Measurements from ENCODE around the gene STAT1. TPM values are rescaled to one million over a fixed set of nuclear protein-coding genes. Genes with fewer than 3 reads are reported as not detected.
"Not testable (repeated sequence)": the region's sequence is repeated elsewhere in the genome, so short reads cannot be mapped to it uniquely, and the experiment has no call there.

Gene STAT1
- total and polyA plus RNA-seq, 2 donors (not counting 1 experiment from before 2014, with no cell fraction given) = 128 to 171 TPM

DNA sequence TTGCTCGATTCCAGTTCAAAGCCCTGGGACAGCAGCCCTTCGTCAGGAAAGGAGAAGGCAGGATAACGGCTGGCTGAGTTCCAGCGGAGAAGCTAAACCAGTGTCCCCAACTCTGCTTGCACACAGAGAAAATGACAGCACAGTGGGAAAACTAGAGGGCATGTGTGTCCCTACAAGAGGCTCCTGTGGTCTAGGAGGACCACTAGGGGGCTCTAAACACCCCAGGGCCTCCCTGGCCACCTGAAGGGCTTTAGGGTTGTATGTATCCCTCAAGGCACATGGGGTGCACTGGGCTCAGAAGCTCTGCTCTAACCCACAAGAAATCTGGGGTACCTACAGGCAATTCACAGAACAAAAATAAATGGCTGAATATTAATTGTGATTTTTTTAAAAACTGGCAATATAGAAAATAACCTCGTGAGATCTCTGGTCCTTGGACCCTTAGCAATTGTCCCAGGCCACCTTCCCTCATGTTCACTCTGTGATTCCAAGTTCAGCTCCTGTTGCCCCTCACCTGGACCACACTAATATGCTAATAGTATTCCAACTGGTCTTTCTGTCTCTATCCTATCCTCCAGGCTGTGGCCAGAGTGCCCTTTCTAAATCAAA is 17.5 kb downstream of the STAT1 start:
- Histone ChIP-seq H3K4me2 (ENCODE audit: extremely low read depth, insufficient read depth, low read length) (no peak overlapping the region), H3K9ac (ENCODE audit: insufficient read depth, low read length) (no peak overlapping the region), H3K4me1 (ENCODE audit: control insufficient read depth, extremely low read depth, insufficient read depth, low read length) (no peaks in the 10 kb centered on the region), H4K20me1 (ENCODE audit: control insufficient read depth, extremely low read depth, insufficient read depth, low read length) (no peaks in the 10 kb centered on the region), H2AFZ (ENCODE audit: low read length) (no peak overlapping the region), H3K36me3 (ENCODE audit: control insufficient read depth, insufficient read depth, low read length) (peaks cover 22% of the 10 kb centered on the region), H3K4me3 (replicated peaks in 1 of 4; ENCODE audit: control extremely low read depth in 1 of 4, insufficient read depth in 1 of 4, low read depth in 3 of 4, low read length in 4 of 4) (no peak overlapping the region), H3K27me3 (ENCODE audit: control insufficient read depth, insufficient read depth, low read length) (no peaks in the 10 kb centered on the region), H3K79me2 (ENCODE audit: control insufficient read depth, insufficient read depth, low read length) (no peaks in the 10 kb centered on the region), H3K27ac (ENCODE audit: insufficient read depth, low read length) (no peak overlapping the region), H3K9me3 (ENCODE audit: control insufficient read depth, insufficient read depth, low read depth, low read length) (no peaks in the 10 kb centered on the region)
- DNase-seq (ENCODE audit: low read depth in 2 of 2) = peak; percentile 19 to 42
- peak; percentile 62 to 83 for TF ChIP-seq CTCF (conservative IDR thresholded peaks at IDR 0.05 in 1 of 2, IDR thresholded peaks at IDR 0.05 in 1 of 2; ENCODE audit: low read depth in 1 of 2, low read length in 2 of 2)
- no peak for TF ChIP-seq EZH2 (IDR thresholded peaks at IDR 0.05; ENCODE audit: low read length, missing control alignments)

DNA sequence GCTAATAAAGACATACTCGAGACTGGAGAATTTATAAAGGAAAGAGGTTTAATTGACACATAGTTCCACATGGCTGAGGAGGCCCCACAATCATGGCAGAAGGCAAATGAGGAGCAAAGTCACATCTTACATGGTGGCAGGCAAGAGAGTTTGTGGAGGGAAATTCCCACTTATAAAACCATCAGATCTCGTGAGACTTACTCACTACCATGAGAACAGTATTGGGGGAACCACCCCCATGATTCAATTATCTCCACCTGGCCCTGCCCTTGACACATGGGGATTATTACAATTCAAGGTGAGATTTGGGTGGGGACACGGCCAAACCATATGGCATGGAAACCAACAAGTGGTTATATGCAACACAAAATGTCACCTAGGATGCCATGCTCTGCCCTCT is 18.7 kb downstream of the STAT1 start:
- H3K36me3 ChIP-seq (ENCODE audit: control insufficient read depth, insufficient read depth, low read length) = peaks cover 25% of the 10 kb centered on the region
- H3K4me3 ChIP-seq (replicated peaks in 1 of 4; ENCODE audit: control extremely low read depth in 1 of 4, insufficient read depth in 1 of 4, low read depth in 3 of 4, low read length in 4 of 4); H3K79me2 ChIP-seq (ENCODE audit: control insufficient read depth, insufficient read depth, low read length); H3K9me3 ChIP-seq (ENCODE audit: control insufficient read depth, insufficient read depth, low read depth, low read length); H3K27ac ChIP-seq (ENCODE audit: insufficient read depth, low read length); H2AFZ ChIP-seq (ENCODE audit: low read length); H3K9ac ChIP-seq (ENCODE audit: insufficient read depth, low read length); H3K27me3 ChIP-seq (ENCODE audit: control insufficient read depth, insufficient read depth, low read length); DNase-seq (ENCODE audit: low read depth in 2 of 2); H3K4me1 ChIP-seq (ENCODE audit: control insufficient read depth, extremely low read depth, insufficient read depth, low read length); H4K20me1 ChIP-seq (ENCODE audit: control insufficient read depth, extremely low read depth, insufficient read depth, low read length); H3K4me2 ChIP-seq (ENCODE audit: extremely low read depth, insufficient read depth, low read length): not testable (repeated sequence)

DNA sequence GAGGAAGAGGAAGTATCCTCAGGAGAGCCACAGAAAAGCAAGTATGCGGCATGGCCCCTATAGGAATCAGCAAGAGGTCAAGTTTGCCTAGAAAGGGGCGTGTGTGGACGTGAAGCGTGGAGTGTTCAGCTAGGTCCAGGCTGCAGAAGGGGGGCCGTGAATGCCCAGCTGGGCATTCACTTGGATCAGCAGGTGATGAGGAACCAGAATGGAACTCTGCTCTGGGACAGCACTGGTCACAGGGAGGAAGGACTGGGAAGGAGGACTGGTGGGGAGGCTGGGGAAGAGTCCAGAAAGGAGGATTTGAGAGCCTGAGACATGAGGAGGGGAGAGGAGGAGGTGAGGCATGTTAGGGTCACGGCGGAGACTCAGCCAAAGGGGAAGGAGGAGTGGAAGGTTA is 19.8 kb downstream of the STAT1 start:
- H3K36me3 ChIP-seq (ENCODE audit: control insufficient read depth, insufficient read depth, low read length) = peaks cover 30% of the 10 kb centered on the region
- TF ChIP-seq EZH2 (IDR thresholded peaks at IDR 0.05; ENCODE audit: low read length, missing control alignments) (no peak), CTCF (conservative IDR thresholded peaks at IDR 0.05 in 1 of 2, IDR thresholded peaks at IDR 0.05 in 1 of 2; ENCODE audit: low read depth in 1 of 2, low read length in 2 of 2) (no peak)
- H3K27ac ChIP-seq (ENCODE audit: insufficient read depth, low read length) = no peak overlapping the region
- no peak overlapping the region for H3K9ac ChIP-seq (ENCODE audit: insufficient read depth, low read length)
- no peaks in the 10 kb centered on the region for H3K9me3 ChIP-seq (ENCODE audit: control insufficient read depth, insufficient read depth, low read depth, low read length)
- H4K20me1 ChIP-seq (ENCODE audit: control insufficient read depth, extremely low read depth, insufficient read depth, low read length) = no peaks in the 10 kb centered on the region
- H3K4me3 ChIP-seq (replicated peaks in 1 of 4; ENCODE audit: control extremely low read depth in 1 of 4, insufficient read depth in 1 of 4, low read depth in 3 of 4, low read length in 4 of 4) = no peak overlapping the region
- no peaks in the 10 kb centered on the region for H3K79me2 ChIP-seq (ENCODE audit: control insufficient read depth, insufficient read depth, low read length)
- no peak overlapping the region for H2AFZ ChIP-seq (ENCODE audit: low read length)
- DNase-seq (ENCODE audit: low read depth in 2 of 2) = no peak
- no peak overlapping the region for H3K4me2 ChIP-seq (ENCODE audit: extremely low read depth, insufficient read depth, low read length)
- H3K4me1 ChIP-seq (ENCODE audit: control insufficient read depth, extremely low read depth, insufficient read depth, low read length) = no peaks in the 10 kb centered on the region
- no peaks in the 10 kb centered on the region for H3K27me3 ChIP-seq (ENCODE audit: control insufficient read depth, insufficient read depth, low read length)
